Stimulated activated CD4-positive, alpha-beta T cell treated with anti-CD3 and anti-CD28 coated beads, TNF-alpha, amount 100 ng/mL, for 48 hours (primary cell): ENCODE measurements around the gene DCTN3.

Experiments
- DNase-seq, 3 donors: peaks; one replicate each; pipeline ENCODE4 v3.0.0-alpha.2; 2020; ENCODE audit warnings: low read depth in 3 of 3

The DCTN3 gene

GRCh38 chr9:34620061-34620994 is at the start of gene DCTN3:
TSS of gene DCTN3 (minus strand) at chr9:34620495. CDS start at chr9:34620464, 31 bp downstream.
- peak; percentile 84 to 88 (median 86) for DNase-seq

- peak; percentile 65 to 80 (median 77) for DNase-seq
These were observed 45.3 kb upstream of the DCTN3 start for GRCh38 chr9:34665381-34666250.

GRCh38 chr9:34665067-34665380 is 44.7 kb upstream of the DCTN3 start:
- no peak for DNase-seq

- peak in 2 of 3 donors; percentile 55 to 61 for DNase-seq
These were observed 44.2 kb upstream of the DCTN3 start for GRCh38 chr9:34664281-34665066.

- DNase-seq = no peak
These were observed 43.0 kb upstream of the DCTN3 start for GRCh38 chr9:34663303-34663605.

- DNase-seq = no peak
These were observed 42.4 kb upstream of the DCTN3 start, which contains the start of gene CCL27 for GRCh38 chr9:34662526-34663302. TSS of gene CCL27 (minus strand) at chr9:34662657. CDS start at chr9:34662633, 24 bp downstream.

- DNase-seq = no peak
These were observed 39.4 kb upstream of the DCTN3 start for GRCh38 chr9:34659592-34660253.

- no peak for DNase-seq
These were observed 38.2 kb upstream of the DCTN3 start for GRCh38 chr9:34658461-34658860.

GRCh38 chr9:34656992-34657391 is 36.7 kb upstream of the DCTN3 start:
- no peak for DNase-seq

- no peak for DNase-seq
These were observed 35.1 kb upstream of the DCTN3 start for GRCh38 chr9:34655394-34655793.

- DNase-seq = no peak
These were observed 34.2 kb upstream of the DCTN3 start for GRCh38 chr9:34654323-34655051.

- no peak for DNase-seq
These were observed 33.1 kb upstream of the DCTN3 start for GRCh38 chr9:34653151-34654072.

GRCh38 chr9:34652602-34653000 is 32.3 kb upstream of the DCTN3 start:
- DNase-seq = no peak

GRCh38 chr9:34651876-34652601 is 31.7 kb upstream of the DCTN3 start, which contains the start of gene IL11RA:
TSS of gene IL11RA (plus strand) at chr9:34652185. CDS start at chr9:34655218, 3,033 bp downstream.
- peak in 2 of 3 donors; percentile 58 to 60 for DNase-seq

- DNase-seq = no peak
These were observed 31.0 kb upstream of the DCTN3 start for GRCh38 chr9:34651321-34651720.

GRCh38 chr9:34650816-34651215 is 30.5 kb upstream of the DCTN3 start:
- DNase-seq = no peak

GRCh38 chr9:34648673-34649072 is 28.4 kb upstream of the DCTN3 start:
- DNase-seq = no peak

- no peak for DNase-seq
These were observed 27.4 kb upstream of the DCTN3 start for GRCh38 chr9:34647651-34648050.
